GM23248 (cell line): ENCODE results near the gene TRIM9. TPM values are rescaled to one million over a fixed set of nuclear protein-coding genes. Genes with fewer than 3 reads are reported as not detected.

ENCODE experiments used
- DNase-seq: peaks from one replicate; pipeline ENCODE4 v3.0.0-alpha.2; 2015
- H2AFZ ChIP-seq: fragments of 200-600 bp; sonication (generic); 2 replicates; pipeline ENCODE4 v1.6.1; 2016; ENCODE audit warnings: antibody characterized with exemption
- H3F3A ChIP-seq: fragments of 200-600 bp; sonication (generic); 2 replicates; pipeline ENCODE4 v1.6.1; 2016; ENCODE audit warnings: mild to moderate bottlenecking, antibody characterized with exemption, mixed run types; ENCODE audit not compliant: insufficient read depth
- H3K27ac ChIP-seq: fragments of 200-600 bp; sonication (generic); 2 replicates; pipeline ENCODE4 v1.5.1; 2016; ENCODE audit warnings: mild to moderate bottlenecking
- H3K27me3 ChIP-seq: fragments of 200-600 bp; sonication (generic); replicated peaks from 2 replicates; pipeline ENCODE4 v1.6.1; 2016; ENCODE audit warnings: mild to moderate bottlenecking; ENCODE audit not compliant: insufficient read depth
- H3K36me3 ChIP-seq: fragments of 200-600 bp; sonication (generic); 2 replicates; pipeline ENCODE4 v1.6.1; 2016; ENCODE audit warnings: low read depth, mild to moderate bottlenecking
- H3K4me1 ChIP-seq: fragments of 200-600 bp; sonication (generic); 2 replicates; pipeline ENCODE4 v1.6.1; 2016; ENCODE audit warnings: mild to moderate bottlenecking; ENCODE audit not compliant: insufficient read depth
- H3K4me2 ChIP-seq: fragments of 200-600 bp; sonication (generic); one replicate; pipeline ENCODE4 v1.6.1; 2016; ENCODE audit warnings: mild to moderate bottlenecking; ENCODE audit not compliant: unreplicated experiment
- H3K4me3 ChIP-seq: fragments of 200-600 bp; sonication (generic); 2 replicates; pipeline ENCODE4 v1.5.1; 2016; ENCODE audit warnings: mild to moderate bottlenecking
- H3K79me2 ChIP-seq: fragments of 200-600 bp; sonication (generic); 2 replicates; pipeline ENCODE4 v1.6.1; 2016; ENCODE audit warnings: mild to moderate bottlenecking; ENCODE audit not compliant: insufficient read depth
- H3K9ac ChIP-seq: fragments of 200-600 bp; sonication (generic); 2 replicates; pipeline ENCODE4 v1.6.1; 2016; ENCODE audit warnings: mild to moderate bottlenecking
- H3K9me2 ChIP-seq: fragments of 200-600 bp; sonication (generic); 2 replicates; pipeline ENCODE4 v1.6.1; 2016; ENCODE audit warnings: mixed run types, mild to moderate bottlenecking, moderate library complexity; ENCODE audit not compliant: insufficient read depth
- H3K9me3 ChIP-seq: fragments of 200-600 bp; sonication (generic); one replicate; pipeline ENCODE4 v1.6.1; 2017; ENCODE audit warnings: low read depth
- H4K20me1 ChIP-seq: fragments of 200-600 bp; sonication (generic); 2 replicates; pipeline ENCODE4 v1.6.0; 2016; ENCODE audit not compliant: insufficient read depth
- EZH2 ChIP-seq: fragments of 200-600 bp; sonication (generic); IDR thresholded peaks from 2 replicates; pipeline ENCODE4 v1.6.1; 2018; ENCODE audit warnings: antibody characterized with exemption, mild to moderate bottlenecking; ENCODE audit not compliant: insufficient read depth, poor library complexity, severe bottlenecking
- EZH2phosphoT487 ChIP-seq: fragments of 200-600 bp; sonication (generic); IDR thresholded peaks from 2 replicates; pipeline ENCODE4 v1.6.1; 2018; ENCODE audit warnings: antibody characterized with exemption, moderate library complexity, mild to moderate bottlenecking, low read depth; ENCODE audit not compliant: insufficient read depth
- WGBS, 2 experiments: methylation state at CpG; one replicate each; pipeline ENCODE4 v1.1.6; 2015 to 2017; ENCODE audit warnings: low lambda C conversion rate in 2 of 2, low coverage in 1 of 2; ENCODE audit errors: missing lambda C conversion rate in 2 of 2; 5-methylcytosine and 5-hydroxymethylcytosine counted together
- in situ Hi-C: fragments of 300-500 bp; cut with MboI; formaldehyde crosslinking; loops from 2 replicates; pipeline ENCODE4 v1.15.0; 2020
- polyA plus RNA-seq: library from polyadenylated mRNA; unstranded; fragments of >200 nt; fragmentation: Nextera tagmentation; extraction: Ambion mirVana; gene quantifications from 2 replicates; pipeline ENCODE4 v1.2.1, GENCODE V29; 2016
- total RNA-seq: library from RNA; depleted of rRNA; stranded (reverse); fragments of >200 nt; shearing (Covaris generic); gene quantifications from 2 replicates; pipeline ENCODE4 v1.2.3, GENCODE V29; 2014

The TRIM9 gene
- total and polyA plus RNA-seq, 2 experiments from 2014 or later: 0.25 to 0.32 TPM

DNA sequence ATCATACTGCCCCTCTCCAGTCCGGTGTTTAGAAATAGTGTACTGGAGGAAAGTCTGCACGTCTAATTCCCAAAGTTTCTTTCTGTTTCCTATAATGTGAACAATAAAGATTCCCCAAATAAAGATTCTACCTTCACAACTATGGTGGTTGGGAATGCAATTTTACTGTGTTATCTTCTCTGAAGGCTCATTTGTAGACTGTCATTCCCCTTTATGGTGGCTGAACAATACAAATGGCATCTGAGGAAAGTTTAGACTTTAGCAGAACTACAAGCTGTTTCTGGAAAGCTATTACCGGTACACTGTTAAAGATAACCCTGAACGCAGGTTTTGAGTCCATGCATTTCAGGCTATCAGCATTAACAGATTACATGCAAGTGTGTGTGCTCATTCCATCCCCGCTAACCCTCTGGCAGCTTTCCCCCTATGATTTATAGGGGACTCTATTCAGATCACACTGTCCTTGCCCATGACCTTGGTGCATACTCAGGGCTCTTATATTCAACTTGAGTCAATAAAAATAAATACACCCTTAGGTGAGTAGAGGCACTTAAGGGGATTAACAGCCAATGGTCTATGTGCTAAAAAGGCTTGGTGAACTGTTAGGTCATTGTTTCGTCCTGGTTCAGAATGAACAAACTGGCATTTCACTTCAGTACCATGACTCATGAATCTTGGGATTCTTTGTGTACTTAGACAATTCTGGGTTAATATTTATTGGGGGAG lies 89.9 kb downstream of the TRIM9 start:
- H3K79me2 ChIP-seq: no peaks in the 10 kb centered on the region
- peak overlapping the region; percentile 54; the same call in 1 of the 2 replicates for H3K4me3 ChIP-seq
- no peaks in the 10 kb centered on the region for H3K36me3 ChIP-seq
- no peaks in the 10 kb centered on the region for H3K27me3 ChIP-seq
- H2AFZ ChIP-seq: peak overlapping the region; percentile 60
- H3K4me1 ChIP-seq: peaks cover 40% of the 10 kb centered on the region
- H4K20me1 ChIP-seq: no peaks in the 10 kb centered on the region
- H3K9ac ChIP-seq: peak overlapping the region; percentile 7
- WGBS, 2 experiments: 41 to 48% methylated on average over 6 of the region's 6 CpGs
- no peaks in the 10 kb centered on the region for H3K9me3 ChIP-seq
- H3K4me2 ChIP-seq: peak overlapping the region; percentile 51
- peak; percentile 69 for DNase-seq
- peaks cover 35% of the 10 kb centered on the region for H3F3A ChIP-seq
- H3K27ac ChIP-seq: peak overlapping the region; percentile 89
- in situ Hi-C loops: no loop called here
- TF ChIP-seq EZH2phosphoT487 (no peak), EZH2 (no peak)
- no peaks in the 10 kb centered on the region for H3K9me2 ChIP-seq

DNA sequence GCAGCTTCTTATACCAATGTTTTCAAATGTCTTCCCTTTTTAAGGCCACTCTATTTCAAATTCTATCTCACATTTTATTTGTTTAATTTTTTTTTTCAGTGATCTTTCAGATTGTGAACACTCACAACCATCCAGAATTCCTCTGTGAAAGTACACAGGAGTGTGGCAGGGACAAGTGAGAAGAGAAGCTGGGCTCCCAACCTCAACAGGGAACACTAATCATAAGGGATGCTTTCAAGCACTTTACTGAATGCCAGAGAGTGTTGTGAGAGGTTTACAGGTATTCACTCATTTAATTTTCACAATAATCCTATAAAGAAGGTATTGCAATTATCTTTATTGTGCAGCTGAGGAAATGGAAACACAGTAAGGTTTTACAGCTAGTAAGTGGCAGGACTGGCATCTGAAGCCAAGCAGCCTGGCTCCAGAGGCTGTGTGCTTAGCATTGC lies 90.5 kb downstream of the TRIM9 start:
- Histone ChIP-seq H3K4me2 (peak overlapping the region; percentile 51), H3K36me3 (no peaks in the 10 kb centered on the region), H3K9ac (peak overlapping the region; percentile 7), H3K4me3 (peak overlapping the region; percentile 54; the same call in 1 of the 2 replicates), H3K27ac (peak overlapping the region; percentile 89), H3K79me2 (no peaks in the 10 kb centered on the region), H3K4me1 (peaks cover 40% of the 10 kb centered on the region), H3K9me2 (no peaks in the 10 kb centered on the region), H3F3A (peaks cover 35% of the 10 kb centered on the region), H4K20me1 (no peaks in the 10 kb centered on the region), H3K27me3 (no peaks in the 10 kb centered on the region), H2AFZ (peak overlapping the region; percentile 60), H3K9me3 (no peaks in the 10 kb centered on the region)
- no peak for TF ChIP-seq EZH2phosphoT487
- TF ChIP-seq EZH2: no peak
- in situ Hi-C loops: no loop called here
- peak; percentile 74 for DNase-seq

DNA sequence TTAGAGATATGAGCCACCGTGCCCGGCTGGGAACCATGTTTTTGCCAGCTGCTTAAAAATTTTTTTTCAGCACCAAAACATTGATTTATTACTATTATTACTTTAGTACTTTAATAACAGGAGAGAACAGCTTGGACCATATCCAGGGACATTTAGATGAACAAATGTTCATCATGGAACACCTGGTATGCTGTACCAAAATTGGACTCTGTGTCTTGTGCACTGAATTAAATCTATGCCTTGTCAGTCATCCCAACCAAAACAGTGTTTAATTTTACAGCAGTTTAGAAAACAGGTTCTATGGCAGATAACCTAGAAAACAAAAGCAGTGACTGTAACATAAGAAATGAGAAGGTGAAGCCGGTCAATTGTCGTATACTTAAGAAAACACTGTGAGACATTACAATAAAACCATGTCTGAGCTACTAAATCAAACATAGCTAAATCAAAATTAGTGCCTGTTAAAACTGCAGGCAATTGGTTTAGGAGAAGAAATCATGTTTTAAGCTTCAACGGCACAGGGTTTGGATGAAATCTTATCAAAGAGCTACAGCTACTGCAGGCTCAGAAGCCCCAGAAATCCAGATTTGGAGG lies 92.4 kb downstream of the TRIM9 start:
- Histone ChIP-seq H3K9me3 (no peaks in the 10 kb centered on the region), H4K20me1 (no peaks in the 10 kb centered on the region), H3K36me3 (no peaks in the 10 kb centered on the region), H3K9ac (no peak overlapping the region), H2AFZ (no peak overlapping the region), H3K4me1 (peaks cover 35% of the 10 kb centered on the region), H3F3A (peaks cover 32% of the 10 kb centered on the region), H3K4me2 (no peak overlapping the region), H3K4me3 (no peak overlapping the region), H3K27me3 (no peaks in the 10 kb centered on the region), H3K9me2 (no peaks in the 10 kb centered on the region), H3K27ac (no peak overlapping the region), H3K79me2 (no peaks in the 10 kb centered on the region)
- DNase-seq: no peak
- TF ChIP-seq EZH2 (no peak), EZH2phosphoT487 (no peak)
- WGBS, 2 experiments: 80 to 82% methylated on average over 5 of the region's 5 CpGs
- in situ Hi-C loops: no loop called here

DNA sequence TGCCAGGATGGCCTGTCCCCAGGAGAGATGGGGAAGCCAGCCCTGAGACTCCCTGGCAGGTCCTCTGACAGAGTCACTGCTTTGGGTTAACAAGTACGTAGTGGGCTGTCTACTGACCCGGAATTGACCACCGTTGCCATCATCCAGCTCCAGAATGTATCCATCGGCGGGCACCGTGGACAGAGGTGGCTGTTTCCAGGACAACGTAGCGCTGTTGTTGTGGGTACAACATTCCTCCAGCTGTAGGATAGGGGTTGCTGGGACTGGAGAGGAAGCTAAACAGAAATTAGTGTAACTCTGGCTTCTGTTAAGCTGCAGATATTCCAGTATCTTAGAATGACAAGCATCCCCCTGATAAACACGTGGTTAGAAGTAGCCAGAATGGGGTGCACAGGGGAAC lies 94.3 kb downstream of the TRIM9 start:
- WGBS, 2 experiments: 84 to 86% methylated on average over 9 of the region's 9 CpGs
- Histone ChIP-seq H3F3A (peaks cover 14% of the 10 kb centered on the region), H3K36me3 (no peaks in the 10 kb centered on the region), H2AFZ (no peak overlapping the region), H3K9ac (no peak overlapping the region), H3K27me3 (no peaks in the 10 kb centered on the region), H3K27ac (no peak overlapping the region), H3K9me3 (no peaks in the 10 kb centered on the region), H3K4me3 (no peak overlapping the region), H3K79me2 (no peaks in the 10 kb centered on the region), H4K20me1 (no peaks in the 10 kb centered on the region), H3K9me2 (no peaks in the 10 kb centered on the region), H3K4me1 (peaks cover 18% of the 10 kb centered on the region), H3K4me2 (no peak overlapping the region)
- in situ Hi-C loops: no loop called here
- DNase-seq: no peak
- TF ChIP-seq EZH2phosphoT487 (no peak), EZH2 (no peak)
